ENCODE measurements around the gene NTN4. TPM values are rescaled to one million over a fixed set of nuclear protein-coding genes. Genes with fewer than 3 reads are reported as not detected.
"Not testable (repeated sequence)": the region's sequence is repeated elsewhere in the genome, so short reads cannot be mapped to it uniquely, and the experiment has no call there.

Gene NTN4
- total RNA-seq, 1 donor from 2014 or later, result 60.3 TPM

DNA sequence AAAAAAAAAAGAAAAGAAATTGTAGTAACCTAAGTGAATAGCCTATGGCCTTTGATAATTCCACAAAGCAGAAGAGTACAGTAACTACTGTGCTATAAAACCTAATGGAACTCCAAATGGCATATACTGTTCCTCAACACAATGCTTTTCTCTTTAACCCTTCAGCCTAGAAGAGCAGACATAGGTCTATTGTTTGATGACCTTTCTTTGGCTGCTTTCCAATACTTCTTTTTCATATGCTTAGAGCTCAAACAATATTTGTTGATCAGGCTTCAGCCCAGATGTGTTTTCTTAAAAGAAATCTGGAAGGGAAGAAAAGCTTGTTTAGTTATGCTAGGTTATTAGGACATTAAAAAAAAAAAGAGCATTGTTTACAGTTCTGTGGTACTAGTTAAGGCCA, 116.4 kb downstream of the NTN4 start:
- FAIRE-seq, result no peak
- no peak for DNase-seq (ENCODE audit: low spot score in 2 of 2)

DNA sequence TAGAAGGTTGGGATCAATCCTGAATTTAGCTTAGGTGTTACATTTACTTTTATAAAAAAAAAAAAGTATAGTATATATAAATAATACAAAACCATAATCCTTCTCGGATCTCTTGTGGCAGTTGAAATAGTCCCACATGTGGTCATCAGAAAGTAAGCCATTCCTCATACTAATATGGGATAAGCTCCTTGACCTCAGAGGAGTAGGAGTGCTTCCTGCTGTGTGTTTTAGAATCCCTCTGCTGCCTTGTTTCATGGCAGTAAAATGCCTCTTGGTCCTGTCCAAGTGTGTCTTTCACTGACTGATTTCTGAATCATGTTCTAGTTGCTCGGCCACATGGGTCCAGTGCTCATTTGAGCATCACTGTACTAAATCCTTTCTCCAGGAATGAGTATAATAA, 117.0 kb downstream of the NTN4 start:
- FAIRE-seq (no peak), DNase-seq (ENCODE audit: low spot score in 2 of 2) (no peak)

DNA sequence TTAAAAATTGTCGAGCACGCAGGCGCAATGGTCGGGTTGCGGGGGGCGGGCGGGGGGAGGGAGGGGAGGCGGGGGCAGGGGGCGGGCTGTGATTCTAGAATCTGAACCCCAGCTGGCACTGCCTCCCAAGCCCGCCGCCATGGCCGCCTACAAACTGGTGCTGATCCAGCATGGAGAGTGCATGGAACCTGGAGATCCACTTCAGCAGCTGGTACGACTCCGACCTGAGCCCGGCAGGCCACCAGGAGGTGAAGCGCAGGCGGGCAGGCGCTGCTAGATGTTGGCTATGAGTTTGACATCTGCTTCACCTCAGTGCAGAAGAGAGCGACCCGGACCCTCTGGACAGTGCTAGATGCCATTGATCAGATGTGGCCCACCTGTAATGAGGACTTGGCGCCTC, 118.4 kb downstream of the NTN4 start:
- no peak for DNase-seq (ENCODE audit: low spot score in 2 of 2)
- FAIRE-seq, result no peak

DNA sequence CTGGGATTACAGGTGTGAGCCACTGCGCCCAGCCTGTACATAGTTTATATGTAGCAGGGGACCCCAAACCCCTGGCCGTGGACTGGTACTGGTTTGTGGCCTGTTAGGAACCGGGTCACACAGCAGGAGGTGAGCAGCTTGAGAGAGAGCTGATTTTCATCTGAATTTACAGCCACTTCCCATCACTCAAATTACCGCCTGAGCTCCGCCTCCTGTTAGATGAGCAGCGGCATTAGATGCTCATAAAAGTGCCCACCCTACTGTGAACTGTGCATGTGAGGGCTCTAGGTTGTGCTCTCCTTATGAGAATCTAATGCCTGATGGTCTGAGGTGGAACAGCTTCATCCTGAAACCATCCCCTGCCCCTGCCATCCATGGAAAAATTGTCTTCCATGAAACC, 119.3 kb downstream of the NTN4 start:
- FAIRE-seq (no peak), DNase-seq (ENCODE audit: low spot score in 2 of 2) (no peak)

DNA sequence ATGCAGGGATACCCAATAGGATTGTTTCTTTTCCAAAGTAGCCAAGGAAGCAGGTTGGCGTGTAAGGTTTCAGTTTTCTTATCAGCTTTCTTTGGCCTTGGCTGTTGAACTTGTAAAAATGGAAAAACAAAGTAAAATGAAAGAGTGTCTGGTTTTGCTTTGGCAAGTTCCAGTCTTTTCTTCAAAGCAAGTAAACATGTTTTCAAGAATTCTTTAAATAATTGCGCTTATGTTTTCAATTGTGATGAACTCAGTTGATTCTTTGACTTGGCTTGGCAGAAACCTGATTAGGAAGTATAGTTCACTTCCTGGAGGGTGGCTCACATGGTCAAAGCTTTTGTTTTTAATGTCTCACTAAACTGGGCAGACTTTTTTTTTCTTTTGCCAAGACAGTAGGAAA, 127.0 kb downstream of the NTN4 start:
- no peak for FAIRE-seq
- DNase-seq (ENCODE audit: low spot score in 2 of 2), result no peak

DNA sequence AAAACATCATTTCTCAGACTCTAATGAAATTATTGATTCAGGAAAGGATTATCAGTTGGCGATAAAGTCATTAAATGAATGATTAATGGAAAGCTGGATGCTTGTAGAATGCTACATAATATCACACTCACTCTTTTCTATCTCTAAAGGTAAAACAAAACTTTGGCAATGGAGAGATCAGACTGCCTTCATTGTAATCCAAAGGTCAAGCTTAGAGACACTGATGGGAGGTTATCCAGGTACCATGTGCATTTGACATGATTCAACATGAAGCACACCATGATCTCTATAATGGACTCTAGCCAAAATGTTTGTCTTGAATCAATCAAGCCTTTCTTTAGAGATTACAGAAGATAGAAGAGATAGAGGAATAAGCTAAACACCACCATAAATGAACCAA, 129.2 kb downstream of the NTN4 start:
- FAIRE-seq (no peak), DNase-seq (ENCODE audit: low spot score in 2 of 2) (no peak)

DNA sequence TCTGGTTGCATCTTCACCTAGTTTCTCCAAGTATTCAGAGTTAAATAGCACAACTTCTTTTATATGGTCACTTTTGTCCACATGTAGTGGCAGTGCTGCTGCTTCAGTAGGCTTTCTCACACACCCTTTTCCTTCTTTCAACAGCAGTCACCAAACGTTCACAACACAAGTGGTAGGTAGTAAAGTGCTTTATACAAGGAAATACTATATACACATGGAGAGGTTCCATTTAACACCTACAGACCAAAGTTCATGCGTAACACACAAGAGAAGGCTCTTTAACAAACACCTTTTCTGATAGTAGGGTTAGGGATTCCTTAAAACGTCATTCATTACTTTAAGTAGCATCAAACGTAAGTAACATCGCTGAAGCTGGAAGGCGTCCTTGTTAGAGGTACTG, 132.2 kb downstream of the NTN4 start:
- FAIRE-seq, result no peak
- no peak for DNase-seq (ENCODE audit: low spot score in 2 of 2)

DNA sequence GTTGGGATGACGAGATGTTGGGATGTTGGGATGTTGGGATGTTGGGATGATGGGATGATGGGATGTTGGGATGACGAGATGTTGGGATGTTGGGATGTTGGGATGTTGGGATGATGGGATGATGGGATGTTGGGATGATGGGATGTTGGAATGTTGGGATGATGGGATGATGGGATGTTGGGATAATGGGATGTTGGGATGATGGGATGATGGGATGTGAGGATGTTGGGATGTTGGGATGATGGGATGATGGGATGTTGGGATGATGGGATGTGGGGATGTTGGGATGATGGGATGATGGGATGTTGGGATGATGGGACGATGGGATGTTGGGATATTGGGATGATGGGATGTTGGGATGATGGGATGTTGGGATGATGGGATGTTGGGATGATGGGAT, 135.9 kb downstream of the NTN4 start:
- DNase-seq (ENCODE audit: low spot score in 2 of 2); FAIRE-seq: not testable (repeated sequence)

DNA sequence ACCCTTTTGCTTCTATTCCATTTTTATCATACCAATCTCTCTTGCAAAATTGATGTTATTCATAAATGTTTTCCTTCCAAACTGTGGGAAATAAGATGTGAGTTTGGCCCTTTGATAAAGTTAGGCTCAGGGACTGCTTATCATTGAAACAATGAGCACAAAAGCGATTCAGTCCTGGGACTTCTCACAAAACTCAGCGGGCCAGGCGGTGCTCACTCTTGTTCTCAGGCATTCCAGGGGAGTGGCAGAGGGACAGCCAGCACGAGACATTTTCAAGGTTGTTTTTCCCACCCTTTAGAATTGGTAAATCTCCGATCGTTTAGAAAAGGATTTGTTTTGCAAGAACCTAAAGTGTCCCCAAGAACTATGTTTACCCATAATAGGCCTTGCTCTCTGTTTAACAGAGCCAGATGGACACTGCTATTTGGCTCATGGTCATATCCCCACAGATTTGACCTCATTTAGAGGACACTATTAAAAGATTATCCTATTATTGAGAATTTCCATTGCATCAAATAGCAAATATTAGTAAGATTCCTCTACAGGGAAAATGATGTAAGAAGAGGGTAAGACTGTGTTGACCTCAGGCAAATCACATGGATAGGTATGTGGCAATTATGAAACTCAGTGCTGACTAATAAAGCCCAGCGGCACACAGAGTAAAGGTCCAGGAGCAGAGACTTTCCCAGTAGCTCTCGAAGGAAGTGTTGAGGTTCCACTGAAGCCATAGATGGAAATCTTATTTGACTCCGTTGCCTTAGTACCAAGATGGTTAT, 136.6 kb downstream of the NTN4 start:
- DNase-seq (ENCODE audit: low spot score in 2 of 2) (no peak), FAIRE-seq (no peak)

DNA sequence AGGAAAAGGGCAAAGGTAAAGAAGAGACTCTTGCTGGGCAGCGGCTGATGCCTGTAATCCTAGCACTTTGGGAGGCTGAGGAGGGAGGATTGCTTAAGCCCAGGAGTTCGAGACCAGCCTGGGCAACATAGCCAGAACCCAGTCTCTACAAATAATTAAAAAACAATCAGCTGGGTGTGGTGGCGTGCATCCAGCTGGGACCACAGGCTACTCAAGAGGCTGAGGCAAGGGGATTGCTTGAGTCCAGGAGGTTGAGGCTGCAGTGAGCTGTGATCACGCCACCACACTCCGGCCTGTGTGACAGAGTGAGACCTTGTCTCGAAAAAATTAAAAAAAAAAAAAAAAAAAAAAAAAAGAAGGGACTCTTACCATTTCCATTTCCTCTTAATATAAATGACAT, 138.9 kb downstream of the NTN4 start:
- no peak for FAIRE-seq
- DNase-seq (ENCODE audit: low spot score in 2 of 2), result no peak

DNA sequence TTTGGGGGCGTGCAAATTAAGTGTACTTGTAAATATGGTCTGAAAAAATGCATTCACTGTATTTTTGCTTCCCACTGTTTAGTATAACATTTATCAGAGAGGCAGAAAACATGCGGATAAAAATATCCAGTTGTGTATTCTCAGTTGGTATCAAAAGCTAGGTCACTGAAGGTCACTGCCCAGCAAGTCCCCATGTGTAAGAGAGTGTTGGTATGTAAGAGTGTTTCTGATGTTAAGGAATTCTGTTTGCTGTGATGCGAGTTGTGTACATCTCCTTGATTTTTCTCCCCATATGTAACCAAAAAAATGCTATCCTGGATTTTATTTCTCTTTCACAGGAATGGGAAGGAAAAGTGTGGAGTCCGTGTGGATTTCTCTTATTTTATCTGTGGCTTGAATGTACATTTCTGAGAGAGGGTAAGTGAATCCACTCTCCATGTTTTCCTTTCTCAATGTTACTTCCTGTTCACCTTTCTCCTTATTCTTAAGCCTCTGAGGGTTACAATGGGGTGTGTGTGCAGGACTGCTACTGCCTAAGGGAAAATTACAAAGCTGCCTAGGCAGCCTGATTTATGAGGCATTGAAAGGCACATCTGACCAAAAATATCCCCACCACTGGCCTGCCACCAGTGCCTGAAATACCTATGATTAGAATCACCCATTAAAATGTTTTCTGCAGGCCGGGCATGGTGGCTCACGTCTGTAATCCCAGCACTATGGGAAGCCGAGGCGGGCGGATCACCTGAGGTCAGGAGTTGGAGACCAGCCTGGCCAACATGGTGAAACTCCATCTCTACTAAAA, 141.4 kb downstream of the NTN4 start:
- DNase-seq (ENCODE audit: low spot score in 2 of 2), result no peak
- no peak for FAIRE-seq

DNA sequence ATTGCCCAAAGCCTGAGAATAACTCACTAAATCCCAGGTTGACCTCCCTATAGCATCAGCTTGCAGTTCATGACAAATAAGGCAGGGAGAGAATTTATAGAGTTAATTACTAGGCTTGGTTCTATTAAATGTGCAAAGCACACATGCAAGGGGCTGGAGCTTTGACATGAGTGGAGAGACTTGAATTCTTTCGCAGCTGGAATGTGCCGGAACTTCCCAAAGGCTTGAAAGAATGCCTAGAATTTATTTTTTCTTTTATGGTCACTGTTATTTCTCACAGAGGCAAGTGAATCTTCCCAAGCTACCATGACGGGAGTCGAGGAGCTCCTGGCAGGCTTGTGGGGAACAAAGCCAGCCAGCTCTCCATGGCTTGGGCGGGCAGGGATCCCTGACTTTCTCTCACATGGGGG, 143.8 kb downstream of the NTN4 start:
- FAIRE-seq (no peak), DNase-seq (ENCODE audit: low spot score in 2 of 2) (no peak)

DNA sequence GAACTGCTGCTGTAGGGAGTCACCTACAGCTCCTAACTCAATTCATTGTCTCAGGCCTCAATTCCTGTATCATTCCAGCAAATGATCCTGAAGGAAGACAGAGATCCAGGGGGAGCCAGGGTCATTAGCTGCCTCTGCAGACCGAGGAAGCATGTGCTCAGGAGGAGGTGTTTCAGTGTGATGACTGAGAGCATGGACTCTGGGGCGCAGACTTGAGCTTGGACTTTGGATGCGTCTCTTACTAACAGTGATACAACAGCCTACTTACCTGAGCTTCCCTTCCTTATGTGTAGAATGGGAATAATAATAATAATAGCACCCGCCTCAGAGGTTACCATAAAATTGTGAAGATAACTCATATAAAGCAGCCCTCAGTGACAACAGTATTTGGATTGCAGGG, 147.3 kb downstream of the NTN4 start:
- no peak for DNase-seq (ENCODE audit: low spot score in 2 of 2)
- FAIRE-seq, result no peak

DNA sequence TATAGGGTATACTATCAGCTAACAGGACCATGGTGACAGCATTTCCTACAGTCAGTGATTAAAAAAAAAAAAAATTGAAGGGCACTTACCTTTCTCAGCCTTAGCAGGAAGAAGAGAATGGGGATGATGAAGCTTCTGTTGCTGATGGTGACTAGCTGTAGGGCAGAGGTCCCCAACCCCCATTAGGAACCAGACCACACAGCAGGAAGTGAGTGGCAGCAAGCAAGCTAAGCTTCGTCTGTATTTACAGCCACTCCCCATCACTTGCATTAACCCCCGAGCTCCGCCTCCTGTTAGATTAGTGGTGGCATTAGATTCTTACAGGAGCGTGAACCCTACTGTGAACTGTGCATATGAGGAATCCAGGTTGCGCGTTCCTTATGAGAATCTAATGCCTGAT, 148.0 kb downstream of the NTN4 start:
- FAIRE-seq (no peak), DNase-seq (ENCODE audit: low spot score in 2 of 2) (no peak)

DNA sequence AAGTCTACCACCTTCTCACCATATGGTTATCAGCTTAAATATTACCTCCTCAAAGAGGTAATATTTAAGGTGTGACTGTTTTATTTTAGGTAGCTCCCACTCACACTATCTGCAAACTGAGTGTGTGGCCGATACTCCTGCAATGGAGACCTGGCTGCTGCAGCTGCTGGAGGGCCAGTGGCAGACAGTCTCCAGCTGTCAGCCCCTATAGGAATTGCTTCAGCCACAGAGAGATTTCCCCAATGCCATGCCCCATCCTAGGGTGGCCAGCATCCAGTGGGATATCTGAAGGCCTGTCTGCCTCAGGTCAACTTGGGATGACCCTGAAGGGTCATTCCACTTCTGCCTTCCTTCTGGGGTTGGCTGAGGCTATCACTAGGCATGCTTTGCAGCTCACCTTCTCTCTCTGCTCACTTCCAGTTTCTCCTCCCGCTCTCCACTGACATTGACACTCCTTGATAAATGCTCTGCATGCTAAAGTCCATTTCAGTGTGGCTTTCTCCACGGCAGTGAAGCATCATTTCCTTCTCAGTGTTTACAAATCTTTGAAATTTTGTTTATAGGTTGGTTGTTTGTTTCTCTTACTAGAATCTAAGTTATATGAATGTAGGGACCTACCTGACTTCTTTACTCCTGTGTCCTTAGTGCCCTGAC, 149.1 kb downstream of the NTN4 start:
- FAIRE-seq, result no peak
- no peak for DNase-seq (ENCODE audit: low spot score in 2 of 2)

DNA sequence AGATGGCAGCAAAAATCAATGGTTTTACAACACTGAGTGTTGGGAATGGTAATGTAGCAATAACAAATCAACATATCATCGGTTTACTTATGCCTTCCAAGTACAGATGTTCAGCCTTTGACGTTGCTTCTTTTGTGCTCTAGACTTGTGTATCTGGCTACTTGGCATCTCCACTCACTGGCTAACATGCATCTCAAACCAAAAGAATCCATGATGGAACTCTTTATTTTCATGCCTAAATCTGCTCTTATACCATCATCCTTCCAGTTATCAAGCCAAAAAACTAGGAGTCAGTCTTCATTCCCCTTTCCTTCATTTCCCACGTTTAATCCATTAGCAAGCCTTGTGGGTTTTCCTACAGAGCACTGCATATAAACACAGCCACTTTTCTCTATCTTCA, 150.0 kb downstream of the NTN4 start:
- no peak for DNase-seq (ENCODE audit: low spot score in 2 of 2)
- no peak for FAIRE-seq

DNA sequence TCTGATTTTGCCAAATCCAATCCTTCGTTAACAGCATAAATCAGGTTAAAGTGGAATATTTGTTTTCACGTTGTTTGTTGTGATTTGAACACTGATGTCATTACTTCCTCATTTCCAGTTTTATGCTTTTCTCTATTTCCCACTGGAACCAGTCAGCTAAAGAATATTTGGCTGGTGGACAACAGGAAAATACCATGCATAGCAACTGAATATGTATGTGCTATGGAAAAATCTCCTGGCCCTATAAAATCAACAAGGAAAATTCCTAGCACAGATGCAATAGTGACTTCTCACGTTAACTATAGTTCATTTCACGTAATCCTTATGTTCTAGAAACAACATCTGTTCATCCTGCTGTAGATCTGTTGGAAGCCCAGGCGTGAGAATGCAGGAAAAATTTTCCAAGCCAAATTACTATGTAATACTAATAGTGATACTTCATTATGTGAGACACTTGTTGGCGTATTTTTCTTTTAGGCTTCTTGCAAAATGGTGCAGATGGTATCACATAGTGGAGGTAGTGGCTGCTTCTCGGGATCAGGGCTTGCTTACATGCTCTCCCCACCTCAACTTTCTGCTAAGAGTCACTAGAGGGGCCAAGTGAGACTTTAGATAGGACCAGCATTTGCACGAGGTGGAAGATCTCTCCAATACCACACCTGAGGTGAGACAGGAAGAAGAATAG, 153.0 kb downstream of the NTN4 start:
- FAIRE-seq (no peak), DNase-seq (ENCODE audit: low spot score in 2 of 2) (no peak)

DNA sequence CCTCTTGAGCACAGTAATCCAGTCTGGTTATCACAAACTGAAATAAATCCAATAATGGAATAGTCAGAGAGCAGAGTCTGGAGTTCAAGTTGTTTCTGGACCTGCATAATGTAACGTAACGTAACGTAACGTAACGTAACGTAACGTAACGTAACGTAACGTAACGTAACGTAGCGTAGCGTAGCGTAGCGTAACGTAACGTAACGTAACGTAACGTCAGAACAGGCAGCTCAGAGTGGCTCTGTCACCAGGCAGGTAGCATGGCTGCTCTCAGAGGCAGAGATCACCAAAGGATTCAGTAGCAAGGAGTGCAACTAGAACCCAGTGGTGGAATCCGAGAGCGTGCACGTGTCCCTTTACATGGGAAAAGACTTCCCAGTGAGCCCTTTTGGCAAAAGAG, 153.6 kb downstream of the NTN4 start:
- FAIRE-seq (no peak), DNase-seq (ENCODE audit: low spot score in 2 of 2) (no peak)

DNA sequence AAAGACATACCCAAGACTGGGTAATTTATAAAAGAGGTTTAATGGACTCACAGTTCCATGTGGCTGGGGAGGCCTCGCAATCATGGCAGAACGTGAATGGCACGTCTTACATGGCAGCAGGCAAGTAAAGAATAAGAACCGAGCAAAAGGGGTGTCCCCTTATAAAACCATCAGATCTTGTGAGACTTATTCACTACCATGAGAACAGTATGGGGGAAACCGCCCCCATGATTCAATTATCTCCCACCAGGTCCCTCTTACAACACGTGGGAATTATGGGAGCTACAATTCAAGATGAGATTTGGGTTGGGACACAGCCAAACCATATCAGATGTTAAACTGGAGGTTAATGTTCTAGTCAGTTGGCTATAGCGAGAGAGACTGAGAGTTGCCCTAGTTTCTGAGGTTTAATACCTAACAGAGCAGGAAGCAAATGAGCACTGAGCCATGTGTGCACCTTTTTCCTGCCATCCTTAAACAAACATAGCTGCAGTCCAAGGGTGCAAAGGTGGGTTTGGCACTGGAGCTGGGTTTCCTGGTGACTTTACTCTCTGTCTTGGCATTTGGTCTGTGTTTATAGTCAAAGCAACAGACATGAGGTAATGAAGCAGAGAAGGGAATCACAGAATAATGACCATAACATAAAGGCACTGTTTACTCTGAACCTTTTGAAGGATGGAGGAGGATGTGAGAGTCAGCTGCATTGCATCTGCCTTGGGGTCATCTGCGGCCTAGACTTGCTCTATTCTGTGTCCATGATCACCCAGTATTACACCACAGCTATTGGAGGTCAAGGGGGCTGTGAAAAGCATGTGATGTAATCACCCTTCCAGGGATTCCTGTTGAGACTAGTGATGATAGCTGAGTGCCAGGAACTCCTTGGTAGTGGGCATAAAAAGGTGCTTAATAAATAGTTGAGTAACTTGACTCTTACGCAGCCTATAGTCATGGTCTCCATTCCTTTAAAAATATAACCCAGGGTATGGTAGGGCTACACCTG, 155.6 kb downstream of the NTN4 start:
- DNase-seq (ENCODE audit: low spot score in 2 of 2) (no peak), FAIRE-seq (no peak)

Measured in frontal cortex (tissue), 4 donors.